Glutamatergic neuron (in vitro differentiated cells): Measurements from ENCODE around the gene METTL18. TPM values are rescaled to one million over a fixed set of nuclear protein-coding genes. Genes with fewer than 3 reads are reported as not detected.

Source experiments
- DNase-seq: peaks from one replicate; pipeline ENCODE4 v3.0.0; 2022
- H3K27ac Mint-ChIP-seq: one replicate; pipeline ENCODE4 v1.8.0; 2020; ENCODE audit warnings: mild to moderate bottlenecking, mixed read lengths, inconsistent platforms; ENCODE audit not compliant: unreplicated experiment
- H3K27me3 Mint-ChIP-seq: one replicate; pipeline ENCODE4 v1.8.0; 2020; ENCODE audit warnings: mild to moderate bottlenecking, moderate library complexity, mixed read lengths, inconsistent platforms; ENCODE audit not compliant: unreplicated experiment
- H3K36me3 Mint-ChIP-seq: one replicate; pipeline ENCODE4 v1.8.0; 2020; ENCODE audit warnings: mild to moderate bottlenecking, mixed read lengths, inconsistent platforms; ENCODE audit not compliant: unreplicated experiment
- H3K4me1 Mint-ChIP-seq: one replicate; pipeline ENCODE4 v1.8.0; 2020; ENCODE audit warnings: mild to moderate bottlenecking, low read depth, mixed read lengths, inconsistent platforms; ENCODE audit not compliant: unreplicated experiment
- H3K4me3 Mint-ChIP-seq: one replicate; pipeline ENCODE4 v1.8.0; 2020; ENCODE audit warnings: mild to moderate bottlenecking, mixed read lengths, inconsistent platforms; ENCODE audit not compliant: unreplicated experiment
- H3K9me3 Mint-ChIP-seq: one replicate; pipeline ENCODE4 v1.8.0; 2020; ENCODE audit warnings: mild to moderate bottlenecking, moderate library complexity, mixed read lengths, inconsistent platforms; ENCODE audit not compliant: unreplicated experiment
- CTCF ChIP-seq: fragments of 200-600 bp; sonication (generic); IDR thresholded peaks from one replicate; pipeline ENCODE4 v1.5.0; 2021; ENCODE audit not compliant: partially characterized antibody, unreplicated experiment
- total RNA-seq: library from RNA; stranded (reverse); fragmentation: NEBNext Ultra II Directional; extraction: Animal tissue kit (Norgen Biotek cat#: 25700); gene quantifications from one replicate; pipeline ENCODE4 v1.2.1, GENCODE V29; 2021; ENCODE audit not compliant: unreplicated experiment

Gene METTL18
- total RNA-seq, 1 donor from 2014 or later, result 5.1 TPM

GRCh38 chr1:169788402-169788801, 6.3 kb downstream of the METTL18 start:
- TF ChIP-seq CTCF, result no peak
- no peaks in the 10 kb centered on the region for H3K4me1 Mint-ChIP-seq
- DNase-seq, result no peak
- H3K27ac Mint-ChIP-seq, result no peak overlapping the region
- H3K9me3 Mint-ChIP-seq, result no peaks in the 10 kb centered on the region
- no peaks in the 10 kb centered on the region for H3K36me3 Mint-ChIP-seq
- no peak overlapping the region for H3K4me3 Mint-ChIP-seq
- no peaks in the 10 kb centered on the region for H3K27me3 Mint-ChIP-seq

GRCh38 chr1:169786974-169787373, 7.7 kb downstream of the METTL18 start:
- DNase-seq, result no peak
- H3K27ac Mint-ChIP-seq, result no peak overlapping the region
- H3K4me3 Mint-ChIP-seq, result no peak overlapping the region
- H3K36me3 Mint-ChIP-seq, result no peaks in the 10 kb centered on the region
- H3K4me1 Mint-ChIP-seq, result no peaks in the 10 kb centered on the region
- TF ChIP-seq CTCF, result no peak
- H3K9me3 Mint-ChIP-seq, result no peaks in the 10 kb centered on the region
- no peaks in the 10 kb centered on the region for H3K27me3 Mint-ChIP-seq

GRCh38 chr1:169785267-169785666, 9.4 kb downstream of the METTL18 start:
- Mint-ChIP-seq H3K27ac (no peak overlapping the region), H3K9me3 (no peaks in the 10 kb centered on the region), H3K4me1 (no peaks in the 10 kb centered on the region), H3K27me3 (no peaks in the 10 kb centered on the region), H3K4me3 (no peak overlapping the region), H3K36me3 (no peaks in the 10 kb centered on the region)
- no peak for DNase-seq
- no peak for TF ChIP-seq CTCF

- Mint-ChIP-seq H3K27ac (no peak overlapping the region), H3K27me3 (no peaks in the 10 kb centered on the region), H3K36me3 (no peaks in the 10 kb centered on the region), H3K9me3 (no peaks in the 10 kb centered on the region), H3K4me1 (no peaks in the 10 kb centered on the region), H3K4me3 (no peak overlapping the region)
- TF ChIP-seq CTCF, result no peak
- no peak for DNase-seq
Observed at GRCh38 chr1:169784102-169784501, 10.6 kb downstream of the METTL18 start.

GRCh38 chr1:169782596-169782995, 12.1 kb downstream of the METTL18 start:
- TF ChIP-seq CTCF, result no peak
- H3K4me1 Mint-ChIP-seq, result no peaks in the 10 kb centered on the region
- no peaks in the 10 kb centered on the region for H3K9me3 Mint-ChIP-seq
- H3K4me3 Mint-ChIP-seq, result no peak overlapping the region
- H3K27ac Mint-ChIP-seq, result no peak overlapping the region
- DNase-seq, result no peak
- no peaks in the 10 kb centered on the region for H3K27me3 Mint-ChIP-seq
- H3K36me3 Mint-ChIP-seq, result no peaks in the 10 kb centered on the region
